Body of pancreas (tissue), 4 donors: ENCODE measurements around the gene CLBA1.

ENCODE experiments used
- POLR2A ChIP-seq, 3 donors: fragments of 450-650 bp; IDR thresholded peaks; one replicate each; pipeline ENCODE4 v1.6.1; 2016; ENCODE audit warnings: antibody characterized with exemption in 3 of 3, mild to moderate bottlenecking in 2 of 3
- TF ChIP-seq, protein P1 (sequence below), 7 experiments: fragments of 450-650 bp in 4 of 7; fragments of 200-600 bp in 3 of 7; sonication (generic) in 3 of 7; IDR thresholded peaks; one replicate each; pipeline ENCODE4 v1.5.1; 2016 to 2019; ENCODE audit warnings: antibody characterized with exemption in 7 of 7

DNA sequence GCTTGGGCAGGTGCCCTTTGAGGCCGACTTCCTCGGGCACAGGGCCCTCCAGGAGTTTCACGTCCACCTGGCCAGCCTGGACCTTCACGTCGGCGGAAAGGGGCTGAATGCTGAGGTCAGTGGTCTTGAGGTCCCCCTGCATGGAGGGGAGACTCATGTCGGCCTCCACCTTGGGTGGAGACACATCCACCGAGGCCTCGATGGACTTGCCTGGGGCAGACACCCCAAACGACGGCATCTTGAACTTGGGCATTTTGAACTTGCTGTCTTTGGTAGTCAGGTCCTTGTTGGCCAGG, 36.9 kb upstream of the CLBA1 start:
- no peak for TF ChIP-seq POLR2A (IDR thresholded peaks at IDR 0.05)
- TF ChIP-seq, protein P1, sequence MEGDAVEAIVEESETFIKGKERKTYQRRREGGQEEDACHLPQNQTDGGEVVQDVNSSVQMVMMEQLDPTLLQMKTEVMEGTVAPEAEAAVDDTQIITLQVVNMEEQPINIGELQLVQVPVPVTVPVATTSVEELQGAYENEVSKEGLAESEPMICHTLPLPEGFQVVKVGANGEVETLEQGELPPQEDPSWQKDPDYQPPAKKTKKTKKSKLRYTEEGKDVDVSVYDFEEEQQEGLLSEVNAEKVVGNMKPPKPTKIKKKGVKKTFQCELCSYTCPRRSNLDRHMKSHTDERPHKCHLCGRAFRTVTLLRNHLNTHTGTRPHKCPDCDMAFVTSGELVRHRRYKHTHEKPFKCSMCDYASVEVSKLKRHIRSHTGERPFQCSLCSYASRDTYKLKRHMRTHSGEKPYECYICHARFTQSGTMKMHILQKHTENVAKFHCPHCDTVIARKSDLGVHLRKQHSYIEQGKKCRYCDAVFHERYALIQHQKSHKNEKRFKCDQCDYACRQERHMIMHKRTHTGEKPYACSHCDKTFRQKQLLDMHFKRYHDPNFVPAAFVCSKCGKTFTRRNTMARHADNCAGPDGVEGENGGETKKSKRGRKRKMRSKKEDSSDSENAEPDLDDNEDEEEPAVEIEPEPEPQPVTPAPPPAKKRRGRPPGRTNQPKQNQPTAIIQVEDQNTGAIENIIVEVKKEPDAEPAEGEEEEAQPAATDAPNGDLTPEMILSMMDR (IDR thresholded peaks at IDR 0.05), result no peak
